Measurements from ENCODE around the gene TMEM53. TPM values are rescaled to one million over a fixed set of nuclear protein-coding genes. Genes with fewer than 3 reads are reported as not detected.
A peak's percentile ranks its signal among the peaks of the same experiment; 100 is the strongest.

Gene TMEM53
- total RNA-seq (2014; rRNA removed; shearing (Covaris generic)) = 6.0 and 9.0 TPM in 2 replicates

- H3K4me3 ChIP-seq (ENCODE audit: insufficient read depth, low read depth, low read length) = peak within 1 kb of the TSS; percentile 89
- no peaks in the 10 kb centered on the region for H3K27me3 ChIP-seq (ENCODE audit: control insufficient read depth, insufficient read depth, low read length)
- DNase-seq = peak; percentile 98
- H3K36me3 ChIP-seq (replicated peaks; ENCODE audit: control insufficient read depth, insufficient read depth, low read length) = no peaks in the 10 kb centered on the region
Observed at GRCh38 chr1:44674113-44675000, at the start of gene TMEM53, which contains the start of gene ARMH1. Gene TMEM53 (minus strand): TSS chr1:44674481. CDS start chr1:44674391, 90 bp downstream. Gene ARMH1 (plus strand): TSS chr1:44674714. CDS start chr1:44689698, 14,984 bp downstream.

DNA sequence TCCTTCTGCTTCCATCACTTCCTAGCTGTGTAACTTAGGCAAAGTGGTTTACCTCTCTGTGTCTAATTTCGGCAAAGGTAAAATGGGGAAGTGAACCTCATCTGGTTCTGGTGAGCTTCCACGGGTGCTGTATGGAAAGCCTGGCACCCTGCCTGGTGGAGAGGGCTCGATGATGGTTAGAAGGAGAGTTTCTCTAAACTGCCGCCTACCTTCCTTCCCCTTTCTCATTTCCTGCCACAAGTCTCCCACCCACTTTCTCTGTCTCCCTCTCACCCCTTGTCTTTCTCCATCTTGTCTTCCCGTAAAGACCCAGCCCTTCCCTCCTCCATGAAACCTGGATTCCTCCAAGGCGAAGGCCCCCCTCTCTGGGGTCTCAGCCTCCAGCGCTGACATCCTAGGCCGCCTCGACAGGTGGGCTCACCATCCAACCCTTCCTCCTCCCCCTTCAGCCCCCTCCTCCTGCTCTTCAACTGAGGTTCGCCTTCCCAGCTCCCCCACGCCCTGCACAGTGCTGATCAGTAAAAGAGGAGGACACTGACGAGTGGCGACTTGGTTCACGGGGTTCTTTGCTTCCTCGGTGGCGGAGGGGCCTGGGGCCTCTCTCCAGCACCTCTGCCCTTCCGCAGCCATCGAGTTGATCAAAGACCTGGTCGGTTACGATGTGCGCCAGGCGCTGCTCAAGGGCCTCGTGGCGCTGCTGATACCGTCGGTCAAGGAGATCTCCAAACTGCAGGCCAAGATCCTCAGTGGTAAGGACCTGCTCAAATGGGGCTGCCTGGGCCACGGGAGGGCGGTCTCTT lies 49.4 kb upstream of the TMEM53 start:
- no peak for DNase-seq
- H3K4me3 ChIP-seq (ENCODE audit: insufficient read depth, low read depth, low read length) = no peak overlapping the region
- no peaks in the 10 kb centered on the region for H3K27me3 ChIP-seq (ENCODE audit: control insufficient read depth, insufficient read depth, low read length)
- H3K36me3 ChIP-seq (replicated peaks; ENCODE audit: control insufficient read depth, insufficient read depth, low read length) = no peaks in the 10 kb centered on the region

GRCh38 chr1:44723064-44723463 lies 48.8 kb upstream of the TMEM53 start:
- Histone ChIP-seq H3K4me3 (ENCODE audit: insufficient read depth, low read depth, low read length) (no peak overlapping the region), H3K36me3 (replicated peaks; ENCODE audit: control insufficient read depth, insufficient read depth, low read length) (no peaks in the 10 kb centered on the region), H3K27me3 (ENCODE audit: control insufficient read depth, insufficient read depth, low read length) (no peaks in the 10 kb centered on the region)
- no peak for DNase-seq

GRCh38 chr1:44721485-44722361 lies 47.4 kb upstream of the TMEM53 start:
- H3K36me3 ChIP-seq (replicated peaks; ENCODE audit: control insufficient read depth, insufficient read depth, low read length) = no peaks in the 10 kb centered on the region
- H3K4me3 ChIP-seq (ENCODE audit: insufficient read depth, low read depth, low read length) = no peak overlapping the region
- DNase-seq = peak; percentile 82
- H3K27me3 ChIP-seq (ENCODE audit: control insufficient read depth, insufficient read depth, low read length) = no peaks in the 10 kb centered on the region

DNA sequence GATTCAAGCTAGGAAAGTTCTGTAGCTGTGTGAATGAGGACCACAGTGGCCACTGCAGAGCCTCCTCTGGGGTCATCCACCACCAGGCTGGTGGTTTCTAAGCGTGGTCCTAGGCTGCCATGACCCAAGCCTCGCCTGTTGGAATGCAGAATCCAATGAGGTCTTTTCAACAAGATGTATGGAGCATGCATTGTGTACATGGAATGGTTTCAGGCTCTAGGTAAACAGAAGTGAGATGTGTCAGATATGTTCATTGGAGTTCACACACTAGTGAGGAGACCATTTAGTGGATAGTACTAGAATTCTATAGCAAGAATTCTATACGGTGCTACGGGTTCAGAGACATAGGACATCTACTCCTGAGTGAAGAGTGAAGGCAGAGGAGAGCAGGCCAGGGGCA lies 46.0 kb upstream of the TMEM53 start:
- no peak for DNase-seq

DNA sequence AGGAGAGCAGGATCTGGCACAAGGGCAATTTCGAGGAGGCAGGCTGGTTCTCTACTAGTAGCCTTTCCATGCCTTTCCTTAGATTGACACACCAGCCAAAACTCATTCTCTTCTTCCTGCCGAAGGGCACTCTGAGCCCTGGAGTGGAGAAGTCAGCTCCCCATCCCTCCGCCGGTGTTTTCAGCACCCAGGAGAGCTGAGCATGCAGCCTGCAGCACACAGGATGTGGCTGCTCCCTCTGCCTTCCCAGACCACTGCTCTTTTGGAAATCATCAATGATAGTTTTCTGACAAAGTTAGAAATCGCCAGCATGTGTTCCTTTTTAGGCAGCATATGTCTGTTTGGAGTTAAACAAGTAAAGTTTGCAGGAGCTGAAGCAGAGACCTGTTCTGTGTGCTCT lies 45.0 kb upstream of the TMEM53 start:
- DNase-seq = no peak
- Histone ChIP-seq H3K27me3 (ENCODE audit: control insufficient read depth, insufficient read depth, low read length) (no peaks in the 10 kb centered on the region), H3K36me3 (replicated peaks; ENCODE audit: control insufficient read depth, insufficient read depth, low read length) (no peaks in the 10 kb centered on the region), H3K4me3 (ENCODE audit: insufficient read depth, low read depth, low read length) (no peak overlapping the region)

More for the DNA sequence above, 46.0 kb upstream of the TMEM53 start:
- no peaks in the 10 kb centered on the region for H3K36me3 ChIP-seq (replicated peaks; ENCODE audit: control insufficient read depth, insufficient read depth, low read length)
- no peak overlapping the region for H3K4me3 ChIP-seq (ENCODE audit: insufficient read depth, low read depth, low read length)
- no peaks in the 10 kb centered on the region for H3K27me3 ChIP-seq (ENCODE audit: control insufficient read depth, insufficient read depth, low read length)

GRCh38 chr1:44718091-44718490 lies 43.8 kb upstream of the TMEM53 start:
- no peak overlapping the region for H3K4me3 ChIP-seq (ENCODE audit: insufficient read depth, low read depth, low read length)
- no peaks in the 10 kb centered on the region for H3K27me3 ChIP-seq (ENCODE audit: control insufficient read depth, insufficient read depth, low read length)
- no peak for DNase-seq
- H3K36me3 ChIP-seq (replicated peaks; ENCODE audit: control insufficient read depth, insufficient read depth, low read length) = no peaks in the 10 kb centered on the region

DNA sequence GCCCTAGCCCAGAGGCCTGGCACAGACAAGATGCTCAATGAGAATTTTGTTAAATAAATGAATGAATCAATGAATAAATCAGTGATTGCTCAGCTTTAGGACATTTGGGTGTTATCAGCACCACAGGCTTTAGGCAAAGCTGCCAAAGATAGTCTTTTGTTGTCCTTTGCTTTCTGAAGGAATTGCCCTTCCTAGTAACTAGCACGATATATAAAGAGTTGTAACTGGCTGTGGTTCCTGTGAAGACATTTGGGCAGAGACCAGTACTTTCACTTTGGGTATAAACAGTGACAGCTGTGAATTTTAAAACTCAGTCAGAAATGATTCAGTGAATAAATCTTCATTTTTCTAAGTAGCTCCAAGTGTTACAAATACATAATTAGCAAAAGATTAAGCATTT lies 43.4 kb upstream of the TMEM53 start:
- Histone ChIP-seq H3K36me3 (replicated peaks; ENCODE audit: control insufficient read depth, insufficient read depth, low read length) (no peaks in the 10 kb centered on the region), H3K27me3 (ENCODE audit: control insufficient read depth, insufficient read depth, low read length) (no peaks in the 10 kb centered on the region), H3K4me3 (ENCODE audit: insufficient read depth, low read depth, low read length) (no peak overlapping the region)
- DNase-seq = no peak

GRCh38 chr1:44717156-44717555 lies 42.9 kb upstream of the TMEM53 start:
- H3K36me3 ChIP-seq (replicated peaks; ENCODE audit: control insufficient read depth, insufficient read depth, low read length) = no peaks in the 10 kb centered on the region
- no peak overlapping the region for H3K4me3 ChIP-seq (ENCODE audit: insufficient read depth, low read depth, low read length)
- DNase-seq = no peak
- no peaks in the 10 kb centered on the region for H3K27me3 ChIP-seq (ENCODE audit: control insufficient read depth, insufficient read depth, low read length)

- no peak overlapping the region for H3K4me3 ChIP-seq (ENCODE audit: insufficient read depth, low read depth, low read length)
- peak; percentile 81 for DNase-seq
- no peaks in the 10 kb centered on the region for H3K27me3 ChIP-seq (ENCODE audit: control insufficient read depth, insufficient read depth, low read length)
- H3K36me3 ChIP-seq (replicated peaks; ENCODE audit: control insufficient read depth, insufficient read depth, low read length) = no peaks in the 10 kb centered on the region
Observed at GRCh38 chr1:44714944-44715571, 40.8 kb upstream of the TMEM53 start.

- Histone ChIP-seq H3K4me3 (ENCODE audit: insufficient read depth, low read depth, low read length) (no peak overlapping the region), H3K27me3 (ENCODE audit: control insufficient read depth, insufficient read depth, low read length) (no peaks in the 10 kb centered on the region), H3K36me3 (replicated peaks; ENCODE audit: control insufficient read depth, insufficient read depth, low read length) (no peaks in the 10 kb centered on the region)
- no peak for DNase-seq
Observed at GRCh38 chr1:44714532-44714931, 40.3 kb upstream of the TMEM53 start.

GRCh38 chr1:44713321-44713781 lies 39.1 kb upstream of the TMEM53 start:
- H3K27me3 ChIP-seq (ENCODE audit: control insufficient read depth, insufficient read depth, low read length) = no peaks in the 10 kb centered on the region
- no peak overlapping the region for H3K4me3 ChIP-seq (ENCODE audit: insufficient read depth, low read depth, low read length)
- no peak for DNase-seq
- no peaks in the 10 kb centered on the region for H3K36me3 ChIP-seq (replicated peaks; ENCODE audit: control insufficient read depth, insufficient read depth, low read length)

DNA sequence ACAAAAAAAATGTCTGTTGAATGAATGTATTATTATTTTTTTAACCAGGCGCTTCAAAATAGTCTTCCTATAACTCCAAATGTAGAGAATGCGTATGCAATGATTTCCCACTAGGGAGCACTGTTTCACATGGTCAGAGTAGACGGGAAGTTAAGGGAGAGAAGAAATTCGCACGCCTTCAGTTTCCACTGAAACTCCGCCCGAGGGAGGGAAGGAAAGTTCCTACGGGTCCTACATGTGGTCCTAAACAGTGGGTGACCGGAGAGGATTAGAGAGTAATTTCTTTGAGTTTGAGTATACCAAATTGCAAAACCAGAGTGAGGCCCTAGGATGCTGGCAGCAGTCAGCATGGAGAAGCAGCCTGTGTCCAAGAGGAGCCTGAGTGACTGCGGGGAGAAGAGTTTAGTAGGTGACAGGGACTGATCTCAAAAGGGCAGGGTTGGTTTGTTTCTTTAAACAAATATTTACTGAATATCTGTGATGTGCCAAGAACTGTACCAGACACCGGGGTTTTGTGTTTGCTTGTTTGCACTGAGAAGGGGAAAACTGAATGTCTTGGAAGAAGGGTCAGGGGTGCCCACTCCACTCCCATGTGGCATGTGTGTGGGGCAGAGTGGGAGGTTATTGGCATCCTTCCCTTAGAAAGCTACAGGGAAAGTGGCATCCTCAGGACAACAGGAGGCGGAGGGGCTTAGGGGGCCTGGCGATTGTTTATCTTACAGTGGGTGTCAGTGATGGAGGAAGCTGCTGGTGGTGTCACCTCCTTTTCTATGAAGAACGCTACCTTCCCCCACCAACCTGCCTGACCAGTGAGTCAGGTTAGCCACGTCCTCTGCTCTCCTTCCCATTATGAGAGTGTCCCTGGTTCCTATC lies 33.9 kb upstream of the TMEM53 start:
- H3K4me3 ChIP-seq (ENCODE audit: insufficient read depth, low read depth, low read length) = no peak overlapping the region
- no peaks in the 10 kb centered on the region for H3K36me3 ChIP-seq (replicated peaks; ENCODE audit: control insufficient read depth, insufficient read depth, low read length)
- DNase-seq = peak; percentile 67
- no peaks in the 10 kb centered on the region for H3K27me3 ChIP-seq (ENCODE audit: control insufficient read depth, insufficient read depth, low read length)

All from H7 (cell line).